HG02852 (cell line): ENCODE results near the gene OR1E1.
"Not testable (repeated sequence)": the region's sequence is repeated elsewhere in the genome, so short reads cannot be mapped to it uniquely, and the experiment has no call there.

Experiments
- ATAC-seq: cut with Tn5 transposase; IDR thresholded peaks from one replicate; pipeline ENCODE4 v1.9.1; 2021; ENCODE audit warnings: mild to moderate bottlenecking, moderate library complexity; ENCODE audit not compliant: unreplicated experiment

OR1E1 gene, protein sequence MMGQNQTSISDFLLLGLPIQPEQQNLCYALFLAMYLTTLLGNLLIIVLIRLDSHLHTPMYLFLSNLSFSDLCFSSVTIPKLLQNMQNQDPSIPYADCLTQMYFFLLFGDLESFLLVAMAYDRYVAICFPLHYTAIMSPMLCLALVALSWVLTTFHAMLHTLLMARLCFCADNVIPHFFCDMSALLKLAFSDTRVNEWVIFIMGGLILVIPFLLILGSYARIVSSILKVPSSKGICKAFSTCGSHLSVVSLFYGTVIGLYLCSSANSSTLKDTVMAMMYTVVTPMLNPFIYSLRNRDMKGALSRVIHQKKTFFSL

DNA sequence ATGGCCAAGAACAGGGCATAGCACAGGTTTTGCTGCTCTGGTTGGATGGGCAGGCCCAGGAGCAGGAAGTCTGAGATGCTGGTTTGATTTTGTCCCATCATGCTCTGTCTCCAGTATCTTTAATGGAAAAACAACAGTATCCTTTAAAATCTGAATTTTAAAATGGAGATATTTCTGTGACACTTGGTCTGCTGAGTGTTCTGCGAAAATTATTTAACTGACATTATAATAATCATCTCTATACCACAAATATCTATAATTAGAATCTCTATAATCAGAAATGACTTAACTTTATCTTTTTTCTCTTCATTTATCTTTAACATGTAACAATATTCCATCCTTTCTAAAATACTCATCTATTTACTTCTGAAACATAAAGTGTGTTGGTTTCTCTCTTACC lies at the start of gene OR1E1:
Gene OR1E1, minus strand, starts transcription at position 101 of the 400 bp plus-strand sequence. Its CDS starts 0 bp downstream, at position 101.
- no peak for ATAC-seq

- ATAC-seq, result no peak
Measured at GRCh38 chr17:3447625-3448024, 49.4 kb upstream of the OR1E1 start.

DNA sequence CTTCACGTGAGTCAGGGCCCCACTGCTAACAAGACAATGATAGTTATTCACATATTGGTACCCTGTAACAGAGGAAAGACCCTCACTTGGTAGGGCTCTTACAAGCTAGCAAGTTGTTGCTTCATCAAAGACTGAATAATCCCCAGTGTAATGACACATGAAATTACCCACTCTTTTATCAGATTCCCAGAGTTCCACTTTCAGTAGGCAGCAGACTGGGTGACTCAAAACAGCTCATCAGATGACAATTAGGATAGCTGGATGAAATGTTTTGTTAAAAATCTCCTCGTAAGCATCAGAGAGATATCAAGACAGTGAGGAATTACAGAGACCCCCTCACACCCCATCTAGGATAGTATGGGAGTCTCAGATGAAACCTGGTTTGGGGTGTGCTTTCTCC lies 42.2 kb upstream of the OR1E1 start:
- ATAC-seq, result no peak

- ATAC-seq, result no peak
Measured at GRCh38 chr17:3438368-3438767, 40.2 kb upstream of the OR1E1 start.

DNA sequence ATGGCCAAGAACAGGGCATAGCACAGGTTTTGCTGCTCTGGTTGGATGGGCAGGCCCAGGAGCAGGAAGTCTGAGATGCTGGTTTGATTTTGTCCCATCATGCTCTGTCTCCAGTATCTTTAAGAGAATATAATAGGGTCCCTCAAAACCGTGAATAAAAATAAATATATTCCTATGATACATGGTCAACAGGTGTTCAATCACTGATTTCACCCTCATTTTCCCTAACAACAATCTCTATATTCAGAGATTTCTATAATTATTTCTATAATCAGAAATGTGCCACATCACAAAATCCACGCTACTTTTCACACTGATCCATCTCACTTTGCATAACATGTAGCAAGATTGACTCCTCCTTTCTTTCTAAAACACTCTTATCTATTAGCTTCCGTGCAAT lies 35.5 kb upstream of the OR1E1 start, which contains the start of gene OR1E2:
Gene OR1E2, minus strand, starts transcription at position 101 of the 400 bp plus-strand sequence. Its CDS starts 0 bp downstream, at position 101.
- no peak for ATAC-seq

DNA sequence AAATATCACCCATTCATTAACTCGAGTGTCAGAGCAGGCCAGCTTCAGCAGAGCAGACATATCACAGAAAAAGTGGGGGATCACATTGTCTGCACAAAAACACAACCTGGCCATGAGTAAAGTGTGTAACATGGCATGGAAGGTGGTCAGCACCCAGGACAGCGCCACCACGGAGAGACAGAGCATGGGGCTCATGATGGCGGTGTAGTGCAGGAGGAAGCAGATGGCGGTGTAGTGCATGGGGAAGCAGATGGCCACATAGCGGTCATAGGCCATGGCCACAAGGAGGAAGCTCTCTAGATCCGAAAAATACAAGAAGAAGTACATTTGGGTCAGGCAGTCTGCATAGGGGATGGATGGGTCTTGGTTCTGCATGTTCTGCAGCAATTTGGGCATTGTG lies 35.0 kb upstream of the OR1E1 start:
- ATAC-seq, result not testable (repeated sequence)

GRCh38 chr17:3418222-3418621 lies 20.0 kb upstream of the OR1E1 start:
- ATAC-seq, result no peak

GRCh38 chr17:3415610-3416009 lies 17.4 kb upstream of the OR1E1 start:
- no peak for ATAC-seq

GRCh38 chr17:3412216-3412615 lies 14.0 kb upstream of the OR1E1 start:
- not testable (repeated sequence) for ATAC-seq

GRCh38 chr17:3411070-3411469 lies 12.9 kb upstream of the OR1E1 start, which contains the start of gene OR3A3:
TSS of gene OR3A3 (plus strand) at chr17:3411370.
- no peak for ATAC-seq

GRCh38 chr17:3403856-3404255 lies 5.6 kb upstream of the OR1E1 start:
- not testable (repeated sequence) for ATAC-seq

- ATAC-seq, result no peak
Measured at GRCh38 chr17:3401786-3402185, 3.6 kb upstream of the OR1E1 start.

DNA sequence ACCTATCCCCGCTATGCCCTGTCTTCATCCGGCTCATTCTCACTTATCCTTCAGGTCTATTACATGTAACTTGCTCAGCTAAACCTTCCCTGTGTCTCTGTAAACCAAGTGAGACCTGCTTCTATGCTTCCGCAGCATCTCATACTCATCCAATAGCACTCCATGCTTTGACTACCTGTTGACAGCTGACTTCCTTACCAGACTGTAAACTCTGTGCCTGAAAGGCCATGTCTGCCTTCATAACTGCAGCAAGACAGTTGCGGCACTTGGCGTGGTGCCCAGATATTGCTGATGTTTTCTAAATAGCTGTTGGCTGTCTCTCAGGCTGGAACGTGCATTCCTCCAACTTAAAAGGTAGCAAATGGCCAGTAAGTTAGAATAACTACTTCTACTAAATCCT lies 1.8 kb upstream of the OR1E1 start:
- ATAC-seq, result no peak

GRCh38 chr17:3397801-3398200 lies 409 bp downstream of the OR1E1 start:
- not testable (repeated sequence) for ATAC-seq

DNA sequence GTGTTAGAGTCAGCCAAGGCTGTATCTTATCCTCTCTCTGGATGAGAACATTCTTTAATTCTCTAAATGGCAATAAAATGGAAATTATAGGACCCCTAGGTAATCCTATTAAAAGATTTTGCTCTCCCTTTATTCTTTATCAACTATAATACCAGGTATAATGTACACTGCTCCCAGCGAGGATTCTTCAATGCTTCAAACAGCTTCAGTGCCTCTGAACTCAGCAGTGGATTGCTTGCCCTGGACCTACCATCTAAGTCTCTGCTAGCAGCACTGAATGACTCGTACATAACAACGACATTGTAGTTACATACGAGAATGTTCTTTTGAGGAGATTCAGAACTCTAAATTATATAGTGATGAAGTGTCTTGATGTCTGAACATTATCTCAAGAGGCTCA lies 8.4 kb downstream of the OR1E1 start:
- no peak for ATAC-seq

DNA sequence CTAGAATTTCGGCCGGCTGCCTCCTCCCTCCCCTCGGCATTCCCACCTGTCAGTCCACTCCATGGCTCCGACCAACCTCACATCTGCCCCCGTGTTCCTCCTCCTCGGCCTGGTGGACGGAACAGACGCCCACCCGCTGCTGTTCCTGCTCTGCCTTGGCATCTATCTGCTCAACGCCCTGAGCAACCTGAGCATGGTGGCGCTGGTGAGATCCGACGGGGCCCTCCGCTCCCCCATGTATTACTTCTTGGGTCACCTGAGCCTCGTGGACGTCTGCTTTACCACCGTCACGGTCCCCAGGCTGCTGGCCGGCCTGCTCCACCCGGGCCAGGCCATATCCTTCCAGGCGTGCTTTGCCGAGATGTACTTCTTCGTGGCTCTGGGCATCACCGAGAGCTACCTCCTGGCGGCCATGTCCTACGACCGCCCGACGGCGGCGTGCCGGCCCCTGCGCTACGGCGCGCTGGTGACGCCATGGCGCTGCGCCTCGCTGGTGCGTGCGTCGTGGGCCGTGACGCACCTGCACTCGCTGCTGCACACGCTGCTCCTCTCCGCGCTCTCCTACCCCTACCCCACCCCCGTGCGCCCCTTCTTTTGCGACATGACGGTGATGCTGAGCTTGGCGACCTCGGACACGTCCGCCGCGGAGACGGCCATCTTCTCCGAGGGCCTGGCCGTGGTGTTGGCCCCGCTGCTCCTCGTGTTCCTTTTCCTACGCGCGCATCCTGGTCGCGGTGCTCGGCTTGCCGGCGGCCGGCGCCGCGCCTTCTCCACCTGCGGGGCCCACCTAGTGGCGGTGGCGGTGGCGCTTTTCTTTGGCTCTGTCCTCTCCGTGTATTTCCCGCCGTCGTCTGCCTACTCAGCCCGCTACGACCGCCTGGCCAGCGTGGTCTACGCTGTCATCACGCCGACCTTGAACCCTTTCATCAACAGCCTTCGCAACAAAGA lies 12.1 kb downstream of the OR1E1 start, which contains the start of gene OR3A2:
Gene OR3A2, minus strand, starts transcription at position 440 of the 948 bp plus-strand sequence.
- ATAC-seq, result no peak

DNA sequence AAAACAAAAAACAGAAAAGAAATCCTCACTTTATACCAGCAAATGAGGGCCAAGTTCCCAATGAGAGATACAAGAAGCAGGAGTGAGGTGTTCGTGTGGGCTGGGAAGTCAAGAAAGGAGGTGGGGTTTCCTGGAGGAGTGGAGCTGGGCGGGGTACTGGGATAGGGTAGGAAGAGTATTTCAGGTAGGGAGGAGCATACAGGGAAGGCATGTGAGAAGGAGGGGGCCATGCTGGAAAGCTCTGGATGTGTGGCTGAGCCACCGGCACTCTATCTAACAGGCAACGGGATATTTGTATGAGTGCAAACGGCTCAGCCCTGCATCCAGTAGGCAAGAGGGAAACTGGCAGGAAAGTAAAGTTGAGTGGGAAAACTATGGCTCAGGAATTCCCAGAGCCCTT lies 16.3 kb downstream of the OR1E1 start:
- ATAC-seq, result no peak

- no peak for ATAC-seq
Measured at GRCh38 chr17:3378321-3378720, 19.9 kb downstream of the OR1E1 start.

- not testable (repeated sequence) for ATAC-seq
Measured at GRCh38 chr17:3371167-3371566, 27.0 kb downstream of the OR1E1 start.
